Left lung (tissue), 10 donors: ENCODE measurements around the gene KCNK18. TPM values are rescaled to one million over a fixed set of nuclear protein-coding genes. Genes with fewer than 3 reads are reported as not detected.

ENCODE experiments used
- ATAC-seq: fragments of 200-7000 bp; cut with Tn5 transposase; one replicate; pipeline ENCODE4 v1.9.1; 2020; ENCODE audit warnings: moderate library complexity
- DNase-seq, 4 donors: peaks; one replicate each; pipeline ENCODE4 v3.0.0-alpha.2; 2013 to 2020
- H3K27ac ChIP-seq, 2 donors: fragments of 200-600 bp; sonication (generic) in 1 of 2; one replicate each; pipeline versions ENCODE4 v1.5.0 to v1.8.0; 2020 to 2021
- H3K27me3 ChIP-seq, 2 donors: fragments of 200-600 bp; sonication (generic) in 1 of 2; one replicate each; pipeline versions ENCODE4 v1.5.0 to v1.8.0; 2020 to 2021
- H3K36me3 ChIP-seq, 2 donors: fragments of 200-600 bp; sonication (generic) in 1 of 2; one replicate each; pipeline versions ENCODE4 v1.5.0 to v1.8.0; 2020 to 2021
- H3K4me1 ChIP-seq, 2 donors: fragments of 200-600 bp; one replicate each; pipeline ENCODE4 v1.8.0; 2021
- H3K4me3 ChIP-seq, 2 donors: fragments of 200-600 bp; sonication (generic) in 1 of 2; one replicate each; pipeline versions ENCODE4 v1.5.0 to v1.8.0; 2020 to 2021; ENCODE audit warnings: mild to moderate bottlenecking in 1 of 2
- H3K9me3 ChIP-seq, 2 donors: fragments of 200-600 bp; sonication (generic) in 1 of 2; one replicate each; pipeline versions ENCODE4 v1.5.0 to v1.8.0; 2020 to 2021
- intact Hi-C, 2 donors: fragments of 100-400 bp; cut with DNase I; formaldehyde crosslinking; loops; one replicate each; pipeline versions ENCODE4 v1.11.2 to v1.14.2; 2022
- polyA plus RNA-seq, 6 donors: library from polyadenylated mRNA; unstranded; fragments of 120-200 nt; gene quantifications; one replicate each; pipeline ENCODE4 v1.2.1, GENCODE V29; 2013; ENCODE audit not compliant: insufficient read length in 6 of 6
- total RNA-seq, 2 donors: library from RNA; stranded (reverse); fragmentation: NEBNext Ultra II Directional; extraction: Animal tissue kit (Norgen Biotek cat#: 25700); gene quantifications; one replicate each; pipeline ENCODE4 v1.2.1, GENCODE V29; 2021
- TF ChIP-seq, protein P1 (sequence below), 2 donors: fragments of 200-600 bp; sonication (generic) in 1 of 2; IDR thresholded peaks; one replicate each; pipeline versions ENCODE4 v1.5.0 to v1.8.0; 2021; ENCODE audit warnings: antibody characterized with exemption in 2 of 2
- donor health status: DM: no; HTN: yes; CAD: no.
- donor health status: DM: no; HTN: no; CAD: no.

Gene KCNK18
- total and polyA plus RNA-seq, 8 donors, result not detected

DNA sequence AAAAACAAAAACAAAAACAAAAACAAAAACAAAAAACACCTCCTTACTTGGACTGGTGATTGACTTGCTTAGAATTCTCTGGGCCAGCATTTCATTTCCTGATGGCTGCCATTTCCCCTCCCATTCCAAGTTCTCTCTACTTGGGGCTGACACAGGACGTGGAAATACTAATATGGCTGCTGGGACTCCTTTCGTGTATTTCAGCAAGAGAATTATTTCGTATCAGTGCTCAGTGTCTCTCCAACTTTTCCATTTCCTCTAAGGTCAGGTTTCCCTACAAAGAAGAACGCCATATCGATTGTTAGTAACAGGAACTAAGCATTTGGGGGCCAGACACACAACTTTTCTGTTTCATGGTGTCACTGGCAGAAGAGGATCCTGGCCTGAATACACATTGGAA, 36.7 kb upstream of the KCNK18 start:
- peaks cover 86 to 100% of the 10 kb centered on the region in 2 donors for H3K27me3 ChIP-seq
- H3K9me3 ChIP-seq, result no peaks in the 10 kb centered on the region
- H3K36me3 ChIP-seq, result no peaks in the 10 kb centered on the region
- ATAC-seq, result no peak
- TF ChIP-seq, protein P1, sequence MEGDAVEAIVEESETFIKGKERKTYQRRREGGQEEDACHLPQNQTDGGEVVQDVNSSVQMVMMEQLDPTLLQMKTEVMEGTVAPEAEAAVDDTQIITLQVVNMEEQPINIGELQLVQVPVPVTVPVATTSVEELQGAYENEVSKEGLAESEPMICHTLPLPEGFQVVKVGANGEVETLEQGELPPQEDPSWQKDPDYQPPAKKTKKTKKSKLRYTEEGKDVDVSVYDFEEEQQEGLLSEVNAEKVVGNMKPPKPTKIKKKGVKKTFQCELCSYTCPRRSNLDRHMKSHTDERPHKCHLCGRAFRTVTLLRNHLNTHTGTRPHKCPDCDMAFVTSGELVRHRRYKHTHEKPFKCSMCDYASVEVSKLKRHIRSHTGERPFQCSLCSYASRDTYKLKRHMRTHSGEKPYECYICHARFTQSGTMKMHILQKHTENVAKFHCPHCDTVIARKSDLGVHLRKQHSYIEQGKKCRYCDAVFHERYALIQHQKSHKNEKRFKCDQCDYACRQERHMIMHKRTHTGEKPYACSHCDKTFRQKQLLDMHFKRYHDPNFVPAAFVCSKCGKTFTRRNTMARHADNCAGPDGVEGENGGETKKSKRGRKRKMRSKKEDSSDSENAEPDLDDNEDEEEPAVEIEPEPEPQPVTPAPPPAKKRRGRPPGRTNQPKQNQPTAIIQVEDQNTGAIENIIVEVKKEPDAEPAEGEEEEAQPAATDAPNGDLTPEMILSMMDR (IDR thresholded peaks at IDR 0.05), result no peak
- peaks cover 0 to 24% of the 10 kb centered on the region in 2 donors for H3K4me1 ChIP-seq
- no peak for DNase-seq
- H3K4me3 ChIP-seq, result no peak overlapping the region
- intact Hi-C loops, result no loop called here
- H3K27ac ChIP-seq, result no peak overlapping the region

DNA sequence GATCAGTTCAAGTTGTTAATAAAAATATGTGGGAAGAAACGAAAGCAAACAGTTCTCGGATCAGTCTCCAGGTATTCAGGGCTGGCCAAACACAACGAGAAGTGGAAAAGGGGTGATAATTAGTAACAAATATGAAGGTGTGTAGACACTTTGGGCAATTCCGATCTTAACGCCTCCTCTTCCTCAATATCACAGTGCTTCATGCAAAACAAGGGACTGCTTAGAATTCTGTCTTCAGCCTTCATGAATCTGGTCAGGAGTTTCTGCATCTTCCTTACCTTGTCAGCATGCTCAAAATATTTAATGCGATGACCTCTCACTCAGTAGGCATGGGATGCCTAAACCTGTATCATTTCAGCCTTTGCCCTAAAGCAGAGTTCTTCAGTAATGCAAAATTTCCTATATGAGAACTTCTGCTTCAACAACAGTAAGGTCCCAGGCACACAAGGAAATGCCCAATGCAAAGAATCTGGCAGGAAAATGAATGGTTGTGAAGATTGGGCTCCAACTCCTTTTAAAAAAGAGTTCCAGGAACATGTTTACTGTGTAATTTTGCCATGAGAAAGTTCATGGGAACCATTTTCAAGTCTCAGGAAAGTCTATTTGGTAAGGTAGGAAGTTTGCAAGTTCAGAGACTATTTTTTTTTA, 35.8 kb upstream of the KCNK18 start:
- TF ChIP-seq, protein P1 (IDR thresholded peaks at IDR 0.05), result no peak
- Histone ChIP-seq H3K4me1 (peaks cover 0 to 28% of the 10 kb centered on the region in 2 donors), H3K9me3 (no peaks in the 10 kb centered on the region), H3K4me3 (no peak overlapping the region), H3K36me3 (no peaks in the 10 kb centered on the region), H3K27ac (no peak overlapping the region), H3K27me3 (peaks cover 89 to 100% of the 10 kb centered on the region in 2 donors)
- DNase-seq (no peak), ATAC-seq (no peak)
- intact Hi-C loops, result no loop called here

DNA sequence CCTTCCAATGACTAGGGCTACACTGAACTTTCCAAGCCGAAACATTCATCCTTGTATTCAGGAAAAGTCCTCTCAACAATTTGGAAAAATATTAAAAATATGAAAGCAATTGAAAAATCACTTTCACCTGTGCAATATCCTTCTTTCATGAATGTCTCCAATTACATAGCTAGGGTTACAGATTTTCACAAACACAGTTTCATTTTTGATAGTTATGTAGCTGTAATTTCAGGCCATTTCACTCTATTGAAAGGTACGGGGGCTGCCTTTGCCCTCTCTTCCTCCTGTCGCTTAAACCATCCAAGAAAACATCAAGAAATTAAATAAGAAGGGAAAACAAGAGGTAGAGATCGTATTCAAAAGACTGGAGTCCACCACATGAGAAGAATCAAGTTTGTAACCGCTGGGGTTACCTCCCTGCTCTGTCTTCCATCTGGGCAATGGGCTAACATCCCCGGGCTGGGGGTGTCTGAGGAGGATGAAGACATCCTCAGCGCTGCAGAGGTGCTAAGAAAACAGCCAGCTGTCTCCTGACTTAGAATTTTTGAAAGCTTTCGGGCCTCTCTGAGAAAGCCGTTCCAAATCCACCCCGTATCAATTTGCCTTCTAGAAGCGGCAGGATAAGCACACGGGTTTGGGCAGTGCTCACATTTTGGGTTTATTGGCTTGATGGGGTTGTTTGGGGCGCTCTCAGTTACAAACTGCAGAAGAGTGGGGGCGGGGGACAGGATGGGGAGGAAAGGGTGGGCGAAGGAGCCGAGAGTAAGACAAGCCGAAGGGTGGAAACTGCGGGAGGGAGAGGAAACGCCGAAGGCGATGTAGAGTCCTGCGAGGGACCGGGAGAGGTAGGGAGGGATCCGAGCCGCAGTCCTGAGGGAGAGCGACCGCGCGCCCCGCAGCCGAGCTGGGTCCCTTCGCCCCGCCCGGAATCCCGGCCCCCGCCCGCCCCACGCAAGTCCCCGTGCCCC, 34.9 kb upstream of the KCNK18 start:
- TF ChIP-seq, protein P1 (IDR thresholded peaks at IDR 0.05), result no peak
- Histone ChIP-seq H3K4me1 (peaks cover 0 to 31% of the 10 kb centered on the region in 2 donors), H3K4me3 (no peak overlapping the region), H3K36me3 (no peaks in the 10 kb centered on the region), H3K9me3 (no peaks in the 10 kb centered on the region), H3K27ac (no peak overlapping the region), H3K27me3 (peaks cover 98 to 100% of the 10 kb centered on the region in 2 donors)
- DNase-seq (no peak), ATAC-seq (peak; percentile 7)
- intact Hi-C loops, result no loop called here

DNA sequence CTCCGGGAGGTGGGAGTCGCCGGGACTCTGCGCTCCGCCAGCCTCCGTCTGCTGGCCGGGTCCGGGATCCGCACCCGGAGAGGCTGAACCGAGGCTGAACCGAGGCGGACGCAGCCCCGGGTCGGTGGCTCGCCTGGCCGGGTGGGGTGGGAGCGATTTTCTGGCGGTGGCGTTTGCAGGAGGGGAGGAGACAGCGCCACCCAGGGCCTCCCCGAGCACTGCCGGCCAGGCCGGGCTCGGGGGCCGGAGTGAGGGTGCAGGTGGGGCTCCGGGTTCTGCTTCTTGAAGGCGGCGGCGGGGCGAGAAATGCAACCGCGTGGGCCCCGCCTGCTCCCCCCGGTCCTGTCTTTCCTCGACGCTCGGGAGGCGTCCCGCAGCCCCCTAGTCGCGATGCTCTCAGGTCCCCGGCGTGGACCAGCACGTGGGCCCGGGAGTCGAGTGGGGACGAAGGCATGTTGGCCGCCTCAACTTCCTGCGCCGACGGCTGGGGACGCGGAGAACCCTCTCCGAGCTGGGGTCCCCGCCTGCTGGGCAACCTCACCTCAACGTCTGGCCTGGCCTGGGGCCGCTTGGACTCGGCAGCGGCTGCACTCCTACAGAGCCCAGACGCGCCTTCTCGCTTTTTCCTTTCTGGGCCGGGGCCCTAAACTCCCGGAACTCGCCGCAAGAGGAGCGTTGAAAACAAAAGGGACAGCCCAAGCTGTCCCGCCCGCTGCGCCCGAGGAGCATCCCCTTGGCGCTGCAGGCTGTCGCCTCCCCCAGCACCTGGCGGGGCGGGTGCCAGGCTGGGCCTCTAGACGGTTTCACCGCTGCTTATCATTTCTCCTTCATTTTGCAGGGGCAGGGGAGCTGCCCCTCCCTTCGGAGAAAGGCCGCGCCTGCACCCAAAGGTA, 34.0 kb upstream of the KCNK18 start:
- Histone ChIP-seq H3K9me3 (no peaks in the 10 kb centered on the region), H3K27me3 (peaks cover 99 to 100% of the 10 kb centered on the region in 2 donors), H3K4me1 (peaks cover 6 to 40% of the 10 kb centered on the region in 2 donors), H3K27ac (no peak overlapping the region), H3K36me3 (no peaks in the 10 kb centered on the region), H3K4me3 (no peak overlapping the region)
- intact Hi-C loops, result no loop called here
- TF ChIP-seq, protein P1 (IDR thresholded peaks at IDR 0.05), result no peak
- ATAC-seq (no peak), DNase-seq (no peak)
